ENCODE data around the gene SCCPDH. TPM values are rescaled to one million over a fixed set of nuclear protein-coding genes. Genes with fewer than 3 reads are reported as not detected.

Gene SCCPDH
- total and polyA plus RNA-seq, 2 donors (not counting 1 experiment from before 2014, with no cell fraction given): 1.7 to 6.6 TPM

- Histone ChIP-seq H3K27ac (ENCODE audit: low read length in 2 of 2) (no peak overlapping the region), H3K9me3 (ENCODE audit: control extremely low read depth in 1 of 3, control insufficient read depth in 2 of 3, insufficient read depth in 1 of 3, low read length in 2 of 3) (peaks cover 0 to 7% (median 0%) of the 10 kb centered on the region in 3 donors), H3K9ac (ENCODE audit: low read length) (no peak overlapping the region), H3K79me2 (ENCODE audit: control insufficient read depth, insufficient read depth, low read length) (no peaks in the 10 kb centered on the region), H2AFZ (ENCODE audit: insufficient read depth, low read depth, low read length, poor library complexity, severe bottlenecking) (no peak overlapping the region), H3K27me3 (replicated peaks in 1 of 4; ENCODE audit: control extremely low read depth in 1 of 4, control insufficient read depth in 3 of 4, insufficient read depth in 4 of 4, low read length in 3 of 4) (no peaks in the 10 kb centered on the region), H3K4me2 (replicated peaks; ENCODE audit: low read depth, low read length, poor library complexity, severe bottlenecking) (no peak overlapping the region), H3K36me3 (replicated peaks in 1 of 2; ENCODE audit: control extremely low read depth in 1 of 2, control insufficient read depth in 1 of 2, extremely low read depth in 1 of 2, insufficient read depth in 2 of 2, low read length in 1 of 2) (no peaks in the 10 kb centered on the region), H4K20me1 (ENCODE audit: control insufficient read depth, insufficient read depth, low read length, poor library complexity, severe bottlenecking) (no peaks in the 10 kb centered on the region), H3K4me3 (ENCODE audit: control extremely low read depth in 1 of 5, extremely low read depth in 1 of 5, insufficient read depth in 1 of 5, low read depth in 2 of 5, low read length in 4 of 5) (no peak overlapping the region), H3K4me1 (ENCODE audit: control insufficient read depth in 2 of 2, insufficient read depth in 2 of 2, low read length in 2 of 2) (no peaks in the 10 kb centered on the region)
- intact Hi-C loops (cut with micrococcal nuclease): no loop called here
- no CpG with 5 or more reads among the region's 10 CpGs for WGBS (ENCODE audit: insufficient coverage)
- ChIA-PET POLR2A (no interaction called here), CTCF (no interaction called here)
- no peak overlapping the region for H3K4me3 Mint-ChIP-seq
- TF ChIP-seq CTCF (IDR thresholded peaks at IDR 0.05): no peak
- no peak for TF ChIP-seq EZH2 (IDR thresholded peaks at IDR 0.05; ENCODE audit: borderline replicate concordance, insufficient read depth, low read depth, low read length, poor library complexity, severe bottlenecking)
- H3K27ac Mint-ChIP-seq: no peak overlapping the region
- no peaks in the 10 kb centered on the region for H3K9me3 Mint-ChIP-seq (ENCODE audit: insufficient read depth)
- DNase-seq: no peak
- no peak for ATAC-seq (ENCODE audit: low read depth)
- no peaks in the 10 kb centered on the region for H3K4me1 Mint-ChIP-seq
- peaks cover 3% of the 10 kb centered on the region for H3K27me3 Mint-ChIP-seq
These were observed 81.0 kb downstream of the SCCPDH start for GRCh38 chr1:246805135-246805716.

- Histone ChIP-seq H3K9me3 (ENCODE audit: control extremely low read depth in 1 of 3, control insufficient read depth in 2 of 3, insufficient read depth in 1 of 3, low read length in 2 of 3) (no peaks in the 10 kb centered on the region), H3K4me1 (ENCODE audit: control insufficient read depth in 2 of 2, insufficient read depth in 2 of 2, low read length in 2 of 2) (no peaks in the 10 kb centered on the region), H3K36me3 (replicated peaks in 1 of 2; ENCODE audit: control extremely low read depth in 1 of 2, control insufficient read depth in 1 of 2, extremely low read depth in 1 of 2, insufficient read depth in 2 of 2, low read length in 1 of 2) (no peaks in the 10 kb centered on the region), H3K4me2 (replicated peaks; ENCODE audit: low read depth, low read length, poor library complexity, severe bottlenecking) (no peak overlapping the region), H3K9ac (ENCODE audit: low read length) (no peak overlapping the region), H3K27ac (ENCODE audit: low read length in 2 of 2) (no peak overlapping the region), H4K20me1 (ENCODE audit: control insufficient read depth, insufficient read depth, low read length, poor library complexity, severe bottlenecking) (no peaks in the 10 kb centered on the region), H3K27me3 (replicated peaks in 1 of 4; ENCODE audit: control extremely low read depth in 1 of 4, control insufficient read depth in 3 of 4, insufficient read depth in 4 of 4, low read length in 3 of 4) (no peaks in the 10 kb centered on the region), H3K4me3 (ENCODE audit: control extremely low read depth in 1 of 5, extremely low read depth in 1 of 5, insufficient read depth in 1 of 5, low read depth in 2 of 5, low read length in 4 of 5) (no peak overlapping the region), H3K79me2 (ENCODE audit: control insufficient read depth, insufficient read depth, low read length) (no peaks in the 10 kb centered on the region), H2AFZ (ENCODE audit: insufficient read depth, low read depth, low read length, poor library complexity, severe bottlenecking) (no peak overlapping the region)
- intact Hi-C loops (cut with micrococcal nuclease): no loop called here
- H3K27me3 Mint-ChIP-seq: peaks cover 19% of the 10 kb centered on the region
- TF ChIP-seq CTCF (IDR thresholded peaks at IDR 0.05) (no peak), EZH2 (IDR thresholded peaks at IDR 0.05; ENCODE audit: borderline replicate concordance, insufficient read depth, low read depth, low read length, poor library complexity, severe bottlenecking) (no peak)
- CTCF ChIA-PET: no interaction called here
- ATAC-seq (ENCODE audit: low read depth) (no peak), DNase-seq (no peak)
- WGBS (ENCODE audit: insufficient coverage): 87% methylated on average over 5 of the region's 6 CpGs
- H3K4me1 Mint-ChIP-seq: no peaks in the 10 kb centered on the region
- no peaks in the 10 kb centered on the region for H3K9me3 Mint-ChIP-seq (ENCODE audit: insufficient read depth)
- H3K27ac Mint-ChIP-seq: no peak overlapping the region
- POLR2A ChIA-PET: no interaction called here
- H3K4me3 Mint-ChIP-seq: no peak overlapping the region
These were observed 85.3 kb downstream of the SCCPDH start for GRCh38 chr1:246809473-246809872.
